HG03378 (cell line): Measurements from ENCODE around the gene PLIN4.

ENCODE experiments used
- ATAC-seq: cut with Tn5 transposase; IDR thresholded peaks from one replicate; pipeline ENCODE4 v1.9.1; 2021; ENCODE audit warnings: mild to moderate bottlenecking, moderate library complexity; ENCODE audit not compliant: unreplicated experiment

Gene PLIN4

GRCh38 chr19:4456843-4457653, 61.2 kb downstream of the PLIN4 start:
- ATAC-seq, result no peak

GRCh38 chr19:4456476-4456842, 61.8 kb downstream of the PLIN4 start:
- ATAC-seq, result no peak

DNA sequence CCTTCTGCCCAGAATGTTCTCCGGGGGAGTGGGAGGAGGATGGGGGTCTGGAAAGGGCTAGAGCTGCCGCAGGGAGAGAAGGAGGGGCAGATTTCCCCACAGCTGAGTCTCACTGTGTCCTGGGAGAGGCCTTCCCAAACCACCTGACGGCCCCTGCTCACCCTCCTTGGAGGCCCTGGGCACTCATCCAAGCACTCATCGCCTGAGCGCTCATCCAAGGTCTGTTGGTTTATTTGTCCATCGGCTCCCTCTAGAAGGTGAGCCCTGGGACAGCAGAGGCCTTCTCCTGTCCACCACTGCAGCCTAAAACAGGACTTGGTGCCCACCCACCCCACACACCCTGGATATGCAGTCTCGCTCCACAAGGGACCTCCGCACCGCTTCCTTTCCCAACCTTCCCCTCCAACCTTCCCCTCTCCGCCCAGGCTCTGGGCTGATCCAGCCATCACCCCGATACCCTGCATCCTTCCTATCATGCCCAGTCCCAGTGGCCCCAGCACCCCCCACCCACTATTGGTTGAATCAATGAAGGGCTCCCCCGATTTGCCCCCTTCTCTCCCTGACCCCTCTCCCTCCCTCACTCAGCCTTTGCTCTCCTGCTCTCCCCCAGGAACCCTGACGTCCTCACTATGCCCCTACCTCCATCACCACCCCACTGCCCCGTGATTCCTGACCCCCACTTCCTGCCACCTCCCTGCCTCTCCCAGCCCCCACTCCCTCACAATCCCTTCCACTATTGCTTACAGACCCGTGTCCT, 62.4 kb downstream of the PLIN4 start:
- no peak for ATAC-seq

DNA sequence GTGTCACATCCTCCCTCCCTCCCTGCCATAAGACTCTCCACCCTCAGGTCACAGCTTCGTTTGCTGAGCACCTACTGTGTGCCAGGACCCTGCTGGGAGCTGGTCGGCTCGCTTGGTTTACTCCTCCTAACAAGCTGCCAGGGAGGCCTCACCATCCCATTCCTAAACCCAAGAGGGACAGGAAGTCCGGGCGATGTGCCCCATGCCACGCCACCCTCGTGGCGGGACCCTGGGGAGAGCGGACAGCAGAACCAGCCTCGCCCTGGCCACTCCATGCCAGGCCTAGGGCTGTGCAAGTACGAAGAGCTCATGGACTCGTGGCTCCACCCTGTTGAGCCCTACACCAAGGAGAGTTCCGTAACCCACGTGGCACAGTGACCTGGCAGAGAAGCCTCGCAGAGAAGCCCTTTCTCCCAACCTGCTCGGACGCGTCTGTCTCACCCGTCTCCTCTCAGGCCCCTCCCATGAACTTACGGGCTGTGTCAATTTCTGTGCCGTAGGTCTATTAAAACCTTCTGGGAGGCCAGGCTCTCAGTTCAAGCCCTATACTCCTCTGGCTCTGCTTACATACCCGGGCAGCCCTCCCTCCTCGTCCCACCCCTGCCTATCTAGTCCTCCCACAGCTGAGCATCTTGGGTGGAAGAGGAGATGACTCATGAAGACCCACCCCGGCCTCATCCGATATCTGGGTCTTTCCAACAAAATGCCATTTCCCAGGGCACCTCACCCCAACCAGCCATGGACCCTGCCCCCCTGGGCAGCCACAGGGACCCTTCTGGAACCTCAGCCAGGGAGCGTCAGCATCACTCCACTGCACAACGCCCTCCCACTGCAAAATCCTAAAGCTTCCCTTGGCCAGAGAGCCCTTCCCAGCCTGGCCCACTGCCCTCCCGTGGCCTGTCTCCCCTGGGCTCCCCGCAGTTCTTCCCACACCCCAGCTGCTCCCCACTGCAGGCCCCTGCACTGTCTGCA, 63.3 kb downstream of the PLIN4 start:
- no peak for ATAC-seq

GRCh38 chr19:4453232-4454179, 64.8 kb downstream of the PLIN4 start:
- ATAC-seq, result no peak

GRCh38 chr19:4452230-4452990, 65.9 kb downstream of the PLIN4 start:
- ATAC-seq, result no peak
